GM10266 (cell line): ENCODE measurements around the gene KRT86.
A peak's percentile ranks its signal among the peaks of the same experiment; 100 is the strongest.

Experiments used
- DNase-seq: peaks from one replicate; pipeline ENCODE4 v3.0.0; 2012; ENCODE audit errors: extremely low spot score
- CTCF ChIP-seq: IDR thresholded peaks from 2 replicates; pipeline ENCODE4 v1.5.1; 2012; ENCODE audit warnings: mild to moderate bottlenecking, low read depth; ENCODE audit not compliant: control insufficient read depth, insufficient read depth; ENCODE audit errors: missing control alignments

KRT86 gene

DNA sequence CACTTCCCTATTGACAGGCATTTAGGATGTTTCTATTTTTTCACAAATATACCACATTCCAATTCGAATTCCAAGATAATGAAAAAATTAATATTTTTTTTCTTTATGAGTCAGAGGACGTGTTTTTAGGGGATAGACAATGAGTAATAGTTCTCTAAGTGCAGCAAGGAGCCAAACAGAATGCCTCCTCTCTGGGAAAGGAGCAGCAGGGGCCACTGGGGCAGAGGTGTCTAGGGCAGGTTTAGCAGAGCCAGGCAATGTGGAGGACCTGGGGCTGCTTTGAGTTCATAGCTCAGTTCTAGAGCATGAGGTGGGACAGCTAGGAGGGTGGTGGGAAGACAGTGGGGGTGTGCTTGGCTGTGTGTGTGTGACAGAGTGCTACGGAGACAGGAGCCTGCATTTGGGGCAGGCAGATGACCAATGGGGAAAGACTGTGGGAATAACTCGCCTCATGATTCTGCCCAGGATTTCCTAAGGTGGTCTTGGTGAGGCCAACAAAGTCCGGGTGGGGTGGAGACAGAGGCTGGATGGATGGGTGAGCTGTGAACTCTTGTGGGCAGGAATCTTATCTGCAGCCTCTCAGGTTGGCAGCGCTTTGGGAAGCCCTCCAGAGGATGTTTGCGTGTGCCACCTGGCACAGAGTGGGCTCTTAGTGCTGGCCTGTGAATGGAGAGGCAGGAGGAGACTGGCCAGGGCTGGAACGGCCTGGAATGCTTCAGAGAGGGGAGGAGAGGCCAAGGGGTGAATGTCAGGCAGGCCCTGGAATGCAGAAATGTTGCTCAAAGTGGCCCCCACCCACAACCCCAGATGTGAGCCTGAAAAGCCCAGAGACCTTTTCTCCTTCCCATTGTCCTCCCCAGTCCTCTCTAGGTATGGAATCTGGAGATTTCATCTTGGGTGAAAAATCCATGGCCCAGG lies 43.8 kb upstream of the KRT86 start:
- DNase-seq: no peak
- TF ChIP-seq CTCF: no peak

DNA sequence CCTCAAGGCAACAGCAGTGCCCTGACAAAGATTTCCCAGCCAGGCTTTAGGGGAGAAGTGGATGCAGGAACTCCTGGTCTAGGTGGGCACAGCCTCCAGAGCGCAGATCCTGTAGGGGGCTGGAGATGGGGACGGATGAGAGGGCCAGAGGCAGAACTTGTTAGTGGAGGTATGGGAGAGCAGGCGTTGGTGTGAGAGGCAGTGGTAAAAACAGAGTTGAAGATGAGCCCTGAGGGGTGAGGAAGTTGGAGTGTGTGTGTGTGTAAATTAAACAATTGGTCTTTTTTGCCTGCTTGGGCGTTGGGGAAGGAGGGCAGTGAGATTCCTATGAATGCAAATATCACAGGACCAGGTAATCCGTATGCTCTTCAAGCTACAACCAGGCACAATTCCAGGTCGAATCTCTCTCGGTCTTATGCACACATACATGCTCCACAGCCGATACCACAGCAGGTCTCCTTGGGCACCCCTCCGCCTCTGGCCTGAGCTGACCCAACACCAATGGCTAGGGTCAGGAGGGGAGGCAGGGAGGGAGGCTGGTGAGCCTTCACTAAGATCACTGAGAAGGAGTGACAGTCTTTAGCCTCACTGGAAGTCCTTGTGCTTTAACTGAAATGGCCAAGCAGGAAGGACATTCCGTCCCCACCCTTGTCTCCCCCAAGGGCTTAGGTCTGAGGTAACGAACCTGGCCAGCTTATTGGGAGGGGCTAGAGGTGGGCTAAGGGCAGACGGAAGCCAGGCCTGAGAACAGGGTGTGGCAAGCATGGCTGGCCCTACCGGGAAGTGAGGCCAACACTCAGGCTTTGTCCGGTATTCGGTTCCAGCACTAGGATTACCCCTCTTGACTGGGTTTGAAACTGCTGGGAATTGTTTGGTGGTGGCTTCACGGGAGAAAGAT lies 42.9 kb upstream of the KRT86 start:
- TF ChIP-seq CTCF: no peak
- DNase-seq: no peak

GRCh38 chr12:52232203-52232673 lies 42.2 kb upstream of the KRT86 start:
- no peak for TF ChIP-seq CTCF
- no peak for DNase-seq

- no peak for DNase-seq
- TF ChIP-seq CTCF: no peak
Observed at GRCh38 chr12:52232674-52233461, 41.6 kb upstream of the KRT86 start, which contains the start of gene KRT7. KRT7 (plus strand) TSS chr12:52233243; CDS start chr12:52233297, 54 bp downstream.

DNA sequence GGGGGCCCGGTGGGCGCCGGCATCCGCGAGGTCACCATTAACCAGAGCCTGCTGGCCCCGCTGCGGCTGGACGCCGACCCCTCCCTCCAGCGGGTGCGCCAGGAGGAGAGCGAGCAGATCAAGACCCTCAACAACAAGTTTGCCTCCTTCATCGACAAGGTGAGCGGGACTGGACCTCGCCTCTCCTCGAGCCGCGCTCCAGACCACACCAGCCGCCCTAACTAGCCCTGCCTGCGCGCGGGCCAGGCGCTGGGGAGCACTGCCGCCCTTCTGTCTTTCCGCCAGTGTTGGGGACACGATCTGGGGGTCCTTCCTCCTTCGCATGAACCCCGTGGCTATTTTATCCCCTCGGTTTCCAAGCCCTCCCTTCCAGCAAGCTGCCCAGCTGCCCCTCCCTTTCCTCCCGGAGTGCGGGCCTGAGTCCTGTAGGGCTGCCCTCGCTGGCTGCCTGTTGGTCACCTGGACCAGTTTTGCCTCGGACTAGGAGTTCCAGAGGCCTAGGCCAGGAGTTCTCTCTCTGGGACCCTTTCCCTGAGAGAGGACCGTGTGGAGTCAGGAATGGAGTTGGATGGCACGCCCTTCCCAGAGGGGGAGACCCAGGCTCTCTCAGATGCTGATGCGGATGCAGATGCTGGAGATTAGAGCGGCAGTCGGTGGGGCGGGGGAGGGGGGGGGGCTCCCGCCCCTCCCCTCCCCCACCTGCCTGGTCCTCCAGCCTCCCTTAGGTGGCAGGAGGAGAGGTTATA lies 40.8 kb upstream of the KRT86 start:
- no peak for DNase-seq
- TF ChIP-seq CTCF: no peak

- TF ChIP-seq CTCF: no peak
- peak; percentile 16 for DNase-seq
Observed at GRCh38 chr12:52234223-52234810, 40.1 kb upstream of the KRT86 start.
